Fibroblast of pulmonary artery (primary cell): ENCODE measurements around the gene FN3K.
A peak's percentile ranks its signal among the peaks of the same experiment; 100 is the strongest.
"Not testable (repeated sequence)": the region's sequence is repeated elsewhere in the genome, so short reads cannot be mapped to it uniquely, and the experiment has no call there.

Experiments used
- DNase-seq: peaks from one replicate; pipeline ENCODE4 v3.0.0-alpha.2; 2010; ENCODE audit warnings: low read depth
- H3K4me3 ChIP-seq: replicated peaks from 2 replicates; pipeline ENCODE4 v1.5.1; 2011; ENCODE audit warnings: low read depth, mild to moderate bottlenecking, control low read depth, low read length, moderate library complexity
- CTCF ChIP-seq: IDR thresholded peaks from 2 replicates; pipeline ENCODE4 v1.5.1; 2011; ENCODE audit warnings: mild to moderate bottlenecking, control low read depth, low read length, inconsistent platforms; ENCODE audit errors: missing control alignments

The FN3K gene

GRCh38 chr17:82779541-82779940 lies 44.1 kb downstream of the FN3K start:
- no peak overlapping the region for H3K4me3 ChIP-seq

GRCh38 chr17:82780195-82780594 lies 44.8 kb downstream of the FN3K start:
- no peak for DNase-seq
- H3K4me3 ChIP-seq = no peak overlapping the region
- TF ChIP-seq CTCF = no peak

More at GRCh38 chr17:82779541-82779940, 44.1 kb downstream of the FN3K start:
- DNase-seq = no peak
- no peak for TF ChIP-seq CTCF

GRCh38 chr17:82780971-82781893 lies 45.8 kb downstream of the FN3K start:
- no peak for TF ChIP-seq CTCF
- no peak overlapping the region for H3K4me3 ChIP-seq
- no peak for DNase-seq

- peak; percentile 99 for TF ChIP-seq CTCF
- no peak overlapping the region for H3K4me3 ChIP-seq
- peak; percentile 78 for DNase-seq
Measured at GRCh38 chr17:82781894-82782274, 46.5 kb downstream of the FN3K start.

- TF ChIP-seq CTCF = no peak
- no peak for DNase-seq
- H3K4me3 ChIP-seq = no peak overlapping the region
Measured at GRCh38 chr17:82782657-82783207, 47.3 kb downstream of the FN3K start.

GRCh38 chr17:82783498-82783897 lies 48.1 kb downstream of the FN3K start:
- no peak for TF ChIP-seq CTCF
- DNase-seq = no peak

GRCh38 chr17:82785581-82785980 lies 50.2 kb downstream of the FN3K start:
- not testable (repeated sequence) for H3K4me3 ChIP-seq, DNase-seq

More at GRCh38 chr17:82783498-82783897, 48.1 kb downstream of the FN3K start:
- no peak overlapping the region for H3K4me3 ChIP-seq
